ENCODE data around the gene HSD17B10.

- TF ChIP-seq CTCF (IDR thresholded peaks at IDR 0.05; ENCODE audit: low read length) (peak; percentile 59), EZH2 (IDR thresholded peaks at IDR 0.05; ENCODE audit: borderline replicate concordance, low read length) (no peak)
These were observed 47.8 kb upstream of the HSD17B10 start for GRCh38 chrX:53481816-53482465.
